H7 (cell line): Measurements from ENCODE around the gene ASB13. TPM values are rescaled to one million over a fixed set of nuclear protein-coding genes. Genes with fewer than 3 reads are reported as not detected.

Experiments
- DNase-seq: peaks from one replicate; pipeline ENCODE4 v3.0.0; 2012
- H3K27me3 ChIP-seq: 2 replicates; pipeline ENCODE4 v1.6.0; 2011; ENCODE audit warnings: mild to moderate bottlenecking, low read length; ENCODE audit not compliant: control insufficient read depth, insufficient read depth
- H3K36me3 ChIP-seq: replicated peaks from 2 replicates; pipeline ENCODE4 v1.5.1; 2011; ENCODE audit warnings: low read length; ENCODE audit not compliant: control insufficient read depth, insufficient read depth
- H3K4me3 ChIP-seq: 2 replicates; pipeline ENCODE4 v1.5.1; 2011; ENCODE audit warnings: low read depth, mild to moderate bottlenecking, control low read depth, low read length, moderate library complexity; ENCODE audit not compliant: insufficient read depth
- total RNA-seq: library from RNA; depleted of rRNA; stranded (reverse); fragments of >200 nt; shearing (Covaris generic); gene quantifications from 2 replicates; pipeline ENCODE4 v1.2.3, GENCODE V29; 2014

Gene ASB13
- total RNA-seq, 1 experiment from 2014 or later, result 22.3 TPM

DNA sequence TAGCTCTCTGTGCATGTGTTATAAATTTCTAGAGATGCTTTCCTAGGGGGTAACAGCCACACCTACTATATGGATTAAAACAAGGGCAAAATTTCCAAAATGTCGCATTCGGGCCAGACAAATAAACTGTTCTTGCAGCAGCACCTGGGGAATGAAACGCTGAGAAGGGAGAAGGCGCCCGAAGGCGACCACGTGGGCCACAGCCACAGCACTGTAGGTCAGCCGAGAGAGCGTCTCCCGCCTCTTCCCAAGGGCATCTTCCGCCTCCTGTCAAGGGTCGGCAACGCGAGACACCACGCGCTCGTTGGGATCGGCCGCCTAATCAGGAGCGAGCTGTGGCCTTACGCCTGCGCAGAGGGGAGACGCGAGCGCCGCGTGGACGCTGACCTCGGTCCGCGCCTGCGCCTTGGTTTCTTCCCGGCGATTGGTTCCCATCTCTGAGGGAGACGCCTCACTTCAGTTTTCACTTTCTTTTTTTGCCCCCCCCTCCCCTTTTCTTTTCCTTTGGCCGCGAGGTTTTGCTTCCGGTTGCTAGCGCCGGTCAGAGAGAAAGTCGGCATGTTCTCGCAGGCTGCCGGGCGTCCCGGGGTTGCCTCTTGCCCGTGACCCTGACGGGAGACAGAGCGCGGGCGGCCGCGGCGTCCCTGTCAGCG, 18.0 kb upstream of the ASB13 start, which contains the start of gene TASOR2:
Gene TASOR2 (plus strand): TSS at position 521 of the 653 bp plus-strand sequence. CDS start 35,805 bp downstream, outside the sequence.
- Histone ChIP-seq H3K4me3 (peak within 1 kb of the TSS; percentile 92), H3K36me3 (no peaks in the 10 kb centered on the region), H3K27me3 (peaks cover 7% of the 10 kb centered on the region)
- DNase-seq, result peak; percentile 94

DNA sequence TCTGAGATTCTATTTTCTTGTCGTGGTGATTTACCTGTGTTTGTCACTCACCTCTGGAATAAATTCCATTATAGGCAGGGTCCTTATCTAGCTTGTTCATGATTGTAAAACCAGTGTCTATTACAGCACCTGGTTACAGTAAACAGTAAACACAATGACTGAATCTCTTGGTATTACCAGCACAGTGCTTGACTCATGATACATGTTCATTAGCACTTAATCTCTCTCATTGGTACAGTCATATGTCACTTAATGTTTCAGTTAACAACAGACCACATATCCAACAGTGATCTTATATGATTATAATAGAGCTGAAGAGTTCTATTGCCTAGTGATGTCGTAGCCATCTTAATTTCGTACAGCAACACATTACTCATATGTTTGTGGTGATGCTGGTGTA, 16.7 kb upstream of the ASB13 start:
- no peak for DNase-seq
- H3K4me3 ChIP-seq, result no peak overlapping the region
- H3K27me3 ChIP-seq, result peaks cover 7% of the 10 kb centered on the region
- H3K36me3 ChIP-seq, result no peaks in the 10 kb centered on the region

DNA sequence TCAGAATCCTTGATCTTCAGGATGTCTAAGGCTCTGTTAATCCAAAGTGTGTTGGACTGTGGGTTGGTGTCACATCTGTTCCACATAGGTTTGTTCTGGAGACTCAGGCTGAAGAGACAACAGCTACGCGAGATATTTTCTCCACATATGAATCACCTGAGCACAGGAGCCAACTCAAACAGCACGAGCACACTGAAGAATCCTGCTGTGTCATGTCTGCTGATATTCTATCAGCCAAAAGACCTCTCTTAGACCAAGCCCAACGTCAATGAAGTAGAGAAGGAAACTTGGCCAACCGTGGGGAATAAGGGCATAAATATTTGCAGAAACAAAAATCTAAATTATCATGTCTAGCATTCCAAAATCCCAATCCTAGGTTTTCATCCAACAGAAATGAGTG, 15.5 kb upstream of the ASB13 start:
- no peaks in the 10 kb centered on the region for H3K36me3 ChIP-seq
- peaks cover 7% of the 10 kb centered on the region for H3K27me3 ChIP-seq
- no peak overlapping the region for H3K4me3 ChIP-seq
- DNase-seq, result no peak

DNA sequence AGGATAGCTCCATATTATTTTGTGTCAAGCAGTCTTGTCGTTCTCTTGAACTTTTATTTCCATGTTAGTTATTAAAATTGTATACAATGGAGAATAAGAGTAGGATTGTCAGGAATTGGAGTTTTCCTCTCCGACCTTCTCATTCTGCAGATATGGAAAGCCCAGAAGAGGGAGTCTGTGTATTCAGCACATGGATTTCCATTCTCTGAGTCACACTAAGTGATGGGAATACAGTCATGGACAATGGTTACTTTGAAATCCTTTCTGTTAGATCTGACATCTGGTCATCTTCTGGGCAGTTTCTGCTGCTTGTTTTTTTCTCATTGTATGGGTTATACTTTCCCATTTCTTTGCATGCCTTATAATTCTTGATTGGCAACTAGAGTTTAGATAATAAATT, 13.2 kb upstream of the ASB13 start:
- Histone ChIP-seq H3K36me3 (no peaks in the 10 kb centered on the region), H3K4me3 (no peak overlapping the region), H3K27me3 (peaks cover 7% of the 10 kb centered on the region)
- no peak for DNase-seq

DNA sequence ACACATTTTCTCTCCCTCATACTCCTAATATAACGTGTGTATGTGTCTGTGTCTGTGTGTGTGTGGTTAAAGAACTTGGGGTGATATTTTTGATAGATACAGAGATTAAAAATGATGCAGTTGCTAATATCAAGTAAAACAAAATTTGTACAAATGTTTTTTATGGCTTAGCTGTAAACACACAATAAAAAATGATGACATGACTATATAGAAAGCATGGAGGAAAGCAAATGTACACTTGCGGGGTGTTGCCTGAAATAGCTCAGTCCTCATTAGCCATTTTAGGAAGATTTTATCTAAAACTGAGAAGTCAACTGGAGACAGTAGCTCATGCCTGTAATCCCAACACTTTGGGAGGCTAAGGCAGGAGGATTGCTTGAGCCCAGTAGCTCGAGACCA, 12.6 kb upstream of the ASB13 start:
- no peak for DNase-seq
- peaks cover 7% of the 10 kb centered on the region for H3K27me3 ChIP-seq
- H3K36me3 ChIP-seq, result no peaks in the 10 kb centered on the region
- H3K4me3 ChIP-seq, result no peak overlapping the region

DNA sequence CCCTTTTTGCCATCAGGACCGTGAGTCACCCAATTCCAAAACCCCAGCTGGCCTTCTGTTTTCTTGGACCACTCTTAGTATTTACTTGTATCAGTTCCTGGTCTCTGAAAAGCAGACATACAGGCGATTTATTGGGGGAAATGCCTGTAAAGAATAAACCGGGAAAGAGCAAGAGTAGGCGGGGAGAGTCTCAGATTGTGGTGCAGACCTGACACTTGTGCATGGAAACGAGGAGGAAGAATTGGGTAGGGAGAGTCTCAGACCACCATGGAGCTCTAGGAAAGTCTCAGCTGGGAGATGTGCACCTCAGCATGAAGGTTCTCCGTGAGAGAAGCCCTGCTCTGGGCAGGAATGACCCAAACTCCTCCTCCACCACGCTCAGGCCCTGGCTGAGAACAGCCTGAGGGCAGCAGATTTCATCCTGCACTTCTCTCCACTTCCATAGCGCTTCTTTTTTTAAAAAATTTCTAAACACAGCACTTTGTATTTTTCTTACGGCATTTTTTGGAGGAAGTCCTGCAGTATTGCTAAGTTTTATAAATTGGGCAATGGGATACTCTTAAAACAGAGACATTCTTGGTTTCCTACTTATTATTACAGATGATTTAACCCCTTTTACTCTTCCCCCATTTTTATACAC, 12.1 kb upstream of the ASB13 start:
- no peak for DNase-seq
- Histone ChIP-seq H3K36me3 (no peaks in the 10 kb centered on the region), H3K27me3 (peaks cover 2% of the 10 kb centered on the region; the same call in 1 of the 2 replicates), H3K4me3 (no peak overlapping the region)

DNA sequence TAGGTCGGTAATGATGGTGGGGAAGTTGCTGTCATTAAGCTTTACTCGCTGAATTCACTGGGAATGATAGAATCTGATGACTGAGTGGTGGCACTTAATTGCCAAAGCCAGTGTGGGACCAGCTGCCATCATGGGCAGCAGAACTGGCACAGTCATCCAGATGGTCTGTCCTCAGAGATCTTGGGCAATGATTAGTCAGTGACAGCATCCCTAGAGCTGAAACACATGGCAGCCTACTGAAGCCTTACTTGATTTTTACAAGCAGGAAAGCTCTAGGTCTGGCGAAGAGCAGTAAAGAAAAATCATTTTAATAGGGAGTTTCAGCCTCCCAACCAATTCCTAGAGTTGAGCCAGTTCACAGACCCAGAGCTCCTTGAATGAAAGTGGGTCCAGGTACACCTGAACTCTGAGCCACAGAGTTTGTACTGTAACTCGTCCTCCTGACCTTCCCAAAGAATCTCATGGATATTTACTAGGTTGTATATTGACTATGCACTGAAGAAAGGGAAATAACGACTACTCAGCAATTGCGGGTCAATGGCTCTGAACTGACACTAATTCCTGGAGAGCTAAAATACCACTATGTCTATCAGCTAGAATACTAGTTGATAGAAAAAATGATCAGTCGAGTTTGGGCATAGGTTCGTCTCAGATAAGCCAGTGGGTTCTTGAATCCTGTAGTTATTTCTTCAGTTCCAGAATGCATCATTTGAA, 4.4 kb upstream of the ASB13 start:
- peaks cover 3% of the 10 kb centered on the region; the same call in 1 of the 2 replicates for H3K27me3 ChIP-seq
- no peak for DNase-seq
- no peak overlapping the region for H3K4me3 ChIP-seq
- no peaks in the 10 kb centered on the region for H3K36me3 ChIP-seq

DNA sequence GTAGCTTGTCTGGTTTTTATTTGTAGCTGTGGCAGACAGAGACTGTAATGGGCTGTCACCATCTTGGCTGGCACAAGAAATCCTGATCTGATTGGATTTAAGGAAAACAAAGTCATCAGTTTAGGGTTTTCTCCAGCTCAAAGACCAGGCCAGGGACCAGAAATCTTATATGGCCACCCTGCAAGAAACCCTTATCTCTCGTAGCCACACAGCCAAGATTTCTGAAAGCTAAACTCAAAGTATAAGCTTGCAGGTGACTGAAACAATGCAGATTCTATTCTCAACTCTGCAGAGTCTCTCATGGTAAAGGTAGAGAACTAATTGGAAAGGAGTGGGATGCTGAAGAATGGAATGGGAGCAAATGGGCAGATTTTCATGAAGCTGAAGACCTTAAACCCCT, 3.2 kb upstream of the ASB13 start:
- no peak overlapping the region for H3K4me3 ChIP-seq
- no peaks in the 10 kb centered on the region for H3K36me3 ChIP-seq
- DNase-seq, result no peak
- H3K27me3 ChIP-seq, result peaks cover 3% of the 10 kb centered on the region; the same call in 1 of the 2 replicates

DNA sequence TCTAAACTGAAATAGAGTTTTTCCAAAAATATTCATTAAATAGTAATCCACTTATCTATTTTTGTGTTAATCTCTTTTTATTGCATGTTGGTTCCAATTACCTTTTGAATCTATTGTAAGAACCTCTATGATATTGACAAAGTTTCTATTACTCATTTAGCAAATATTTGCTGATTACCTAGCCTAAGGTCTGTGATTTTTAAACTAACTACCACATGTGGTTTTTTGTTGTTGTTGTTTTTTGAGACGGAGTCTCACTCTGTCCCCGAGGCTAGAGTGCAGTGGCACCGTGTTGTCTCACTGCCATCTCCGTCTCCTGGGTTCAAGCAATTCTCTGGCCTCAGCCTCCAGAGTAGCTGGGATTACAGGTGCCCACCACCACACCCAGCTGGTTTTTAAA, 2.0 kb upstream of the ASB13 start:
- DNase-seq, result no peak
- H3K27me3 ChIP-seq, result peaks cover 3% of the 10 kb centered on the region; the same call in 1 of the 2 replicates
- no peaks in the 10 kb centered on the region for H3K36me3 ChIP-seq
- no peak overlapping the region for H3K4me3 ChIP-seq

DNA sequence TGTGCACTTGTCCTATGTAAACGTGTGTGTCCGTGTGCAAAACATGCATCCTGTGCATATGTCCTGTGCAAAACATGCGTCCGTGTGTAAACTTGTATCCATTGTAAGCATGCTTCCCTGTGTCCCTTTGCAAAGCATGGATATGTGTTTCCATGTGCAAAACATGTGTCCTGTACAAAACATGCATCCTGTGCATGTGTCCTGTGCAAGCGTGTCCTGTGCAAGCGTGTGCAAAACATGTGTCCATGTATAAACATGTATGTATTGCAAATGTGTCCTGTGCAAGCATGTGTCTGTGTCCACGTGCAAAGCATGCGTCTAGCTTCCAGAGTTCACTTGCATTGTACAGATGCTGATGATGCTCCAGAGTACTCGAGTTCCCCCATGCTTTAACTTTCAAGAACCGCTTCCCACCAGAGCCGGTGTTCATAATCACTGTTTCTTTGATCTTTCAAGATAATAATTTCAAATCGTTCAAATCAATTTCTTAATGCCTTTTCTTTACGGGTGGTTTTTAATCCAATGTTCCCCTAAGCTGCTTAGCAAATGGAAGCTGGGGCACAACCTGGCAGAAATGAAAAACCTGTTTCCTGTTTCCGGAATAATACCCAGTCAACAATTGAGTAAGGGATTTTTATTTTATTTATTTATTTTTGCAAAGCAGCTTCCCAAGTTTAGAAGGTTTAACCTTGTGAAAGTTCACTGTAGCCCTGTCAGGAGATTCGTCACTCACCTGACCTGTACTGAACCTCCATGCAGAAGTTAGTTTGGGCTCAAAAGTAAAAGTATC, 641 bp upstream of the ASB13 start:
- Histone ChIP-seq H3K36me3 (no peaks in the 10 kb centered on the region), H3K27me3 (peaks cover 3% of the 10 kb centered on the region; the same call in 1 of the 2 replicates), H3K4me3 (peak overlapping the region; percentile 91)
- DNase-seq, result no peak

DNA sequence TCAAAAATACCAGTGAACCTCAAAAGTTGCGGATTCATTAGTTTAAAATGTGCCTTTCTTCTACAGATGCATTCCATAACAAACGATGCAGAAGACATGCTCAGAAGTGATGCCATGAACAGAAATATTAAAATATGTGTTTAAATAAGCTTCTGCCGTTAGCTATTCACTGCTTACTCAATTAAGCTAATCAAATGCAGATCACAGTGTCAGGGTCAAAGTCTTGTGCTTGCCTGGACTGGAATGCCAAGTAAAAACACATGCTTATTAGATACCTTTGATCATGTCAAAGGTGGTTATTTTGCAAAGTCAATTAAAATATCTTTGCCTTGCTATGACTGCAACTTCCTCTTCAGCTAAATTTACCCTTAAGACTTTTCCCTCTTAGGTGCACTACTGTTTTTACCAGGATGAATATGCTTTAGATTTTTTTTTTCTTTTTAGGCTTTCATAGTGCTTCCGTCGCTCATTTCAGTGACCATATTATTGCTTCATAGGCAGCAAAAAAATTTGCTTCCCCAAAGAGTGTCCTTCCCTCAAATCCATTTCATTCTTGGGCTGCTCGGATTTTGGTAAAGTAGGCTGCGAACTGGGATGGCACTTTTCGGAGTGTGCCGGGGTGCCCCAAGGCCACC, 905 bp downstream of the ASB13 start:
- DNase-seq, result no peak

DNA sequence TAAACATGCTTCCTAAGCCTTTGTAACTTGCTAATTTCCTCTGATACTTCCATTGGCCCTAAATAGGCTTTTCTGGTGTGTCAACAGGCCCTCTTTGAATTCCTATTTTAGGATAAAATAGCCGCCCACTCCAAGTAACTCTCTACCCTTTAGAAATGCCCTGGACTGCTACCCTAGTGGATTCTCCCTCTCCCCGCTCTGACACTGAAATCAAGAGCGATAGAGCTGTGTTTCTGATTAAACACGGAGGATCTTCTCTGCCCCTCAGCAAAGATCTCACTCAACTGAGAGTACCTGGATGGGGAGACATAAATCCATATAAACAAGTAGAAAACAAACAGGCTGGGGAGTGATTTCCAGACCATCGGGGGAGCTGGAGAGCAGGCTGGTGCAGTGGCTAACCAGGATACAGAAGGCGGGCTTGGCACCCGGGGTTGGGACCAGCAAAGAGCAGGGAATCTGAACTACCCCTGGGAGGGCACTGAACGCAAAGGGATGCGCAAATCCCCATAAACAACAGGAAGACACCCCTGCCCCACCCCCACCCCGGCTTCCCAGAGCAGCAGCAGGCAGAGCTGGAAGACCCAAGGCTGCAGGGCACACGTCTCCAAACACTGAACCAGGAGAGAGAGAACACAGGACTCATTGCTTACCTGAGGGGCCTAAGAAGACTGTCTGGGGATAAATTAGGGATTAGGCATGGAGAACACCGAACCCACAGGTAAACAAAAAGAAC, 2.5 kb downstream of the ASB13 start:
- peak; percentile 72 for DNase-seq
- H3K27me3 ChIP-seq, result peaks cover 3% of the 10 kb centered on the region; the same call in 1 of the 2 replicates

More for the DNA sequence above, 905 bp downstream of the ASB13 start:
- Histone ChIP-seq H3K27me3 (peaks cover 3% of the 10 kb centered on the region; the same call in 1 of the 2 replicates), H3K4me3 (peak overlapping the region; percentile 91), H3K36me3 (no peaks in the 10 kb centered on the region)

DNA sequence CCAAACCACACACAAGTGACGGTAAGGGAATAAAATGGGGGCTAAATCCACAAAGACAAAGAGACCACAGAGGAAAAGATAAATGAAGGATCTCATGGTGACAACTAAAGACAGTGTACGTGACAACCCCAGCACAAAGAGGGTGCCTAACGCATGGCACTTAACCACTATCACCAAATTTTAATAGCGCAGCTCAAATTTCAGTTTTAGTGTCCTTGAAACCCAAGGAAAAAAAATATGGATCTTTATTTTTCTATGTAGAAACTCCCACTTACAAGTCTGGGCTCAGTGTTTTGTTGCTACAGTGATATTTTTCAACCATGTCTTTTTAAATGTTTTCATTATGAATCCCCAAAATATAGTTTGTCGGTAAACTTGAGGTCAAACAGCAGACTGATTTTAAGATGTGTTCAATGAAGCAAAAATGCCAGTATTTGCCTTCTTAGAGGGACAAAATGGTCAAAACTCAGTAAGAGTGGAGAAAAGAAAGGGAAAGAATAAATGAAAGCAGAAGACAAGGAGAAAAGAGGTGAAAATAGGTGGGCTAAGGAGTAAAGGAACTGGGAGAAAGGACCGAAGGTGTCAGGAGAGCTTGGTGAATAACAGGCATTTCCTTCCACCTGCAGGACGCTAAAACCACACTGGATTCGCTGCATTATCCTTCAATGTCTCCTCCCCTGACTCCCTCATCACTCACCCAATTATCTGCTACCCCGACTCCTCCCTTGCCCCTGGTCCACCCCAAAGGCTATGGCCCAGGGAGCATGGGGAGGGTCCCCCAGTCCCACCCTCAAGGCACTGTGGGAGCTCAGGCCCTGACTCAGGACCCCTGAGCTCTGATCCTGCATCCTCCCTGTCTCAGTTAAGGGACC, 3.5 kb downstream of the ASB13 start:
- Histone ChIP-seq H3K27me3 (peaks cover 3% of the 10 kb centered on the region; the same call in 1 of the 2 replicates), H3K4me3 (no peak overlapping the region), H3K36me3 (no peaks in the 10 kb centered on the region)
- DNase-seq, result no peak

More for the DNA sequence above, 2.5 kb downstream of the ASB13 start:
- Histone ChIP-seq H3K4me3 (no peak overlapping the region), H3K36me3 (no peaks in the 10 kb centered on the region)
